Measurements from ENCODE around the gene PACSIN2.
"Not testable (repeated sequence)": the region's sequence is repeated elsewhere in the genome, so short reads cannot be mapped to it uniquely, and the experiment has no call there.

PACSIN2 gene

DNA sequence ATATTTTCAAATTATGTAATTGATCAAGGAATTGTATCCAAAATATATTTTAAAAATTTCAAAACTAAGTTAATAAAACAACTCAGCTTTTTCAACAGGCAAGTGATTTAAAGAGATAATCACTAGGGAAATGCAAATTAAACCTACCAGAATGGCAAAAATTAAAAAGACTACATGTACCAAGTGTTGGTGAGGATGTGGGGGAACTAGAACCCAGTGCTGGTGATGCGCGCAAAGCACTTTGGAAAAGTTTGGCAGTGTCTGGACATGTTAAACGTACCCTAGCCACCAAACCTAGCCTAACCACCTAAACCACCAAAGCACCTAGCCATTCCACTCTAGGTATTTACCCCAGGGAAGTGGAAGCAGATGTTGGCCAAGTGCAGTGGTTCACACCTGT lies 22.9 kb downstream of the PACSIN2 start:
- no peak for DNase-seq

DNA sequence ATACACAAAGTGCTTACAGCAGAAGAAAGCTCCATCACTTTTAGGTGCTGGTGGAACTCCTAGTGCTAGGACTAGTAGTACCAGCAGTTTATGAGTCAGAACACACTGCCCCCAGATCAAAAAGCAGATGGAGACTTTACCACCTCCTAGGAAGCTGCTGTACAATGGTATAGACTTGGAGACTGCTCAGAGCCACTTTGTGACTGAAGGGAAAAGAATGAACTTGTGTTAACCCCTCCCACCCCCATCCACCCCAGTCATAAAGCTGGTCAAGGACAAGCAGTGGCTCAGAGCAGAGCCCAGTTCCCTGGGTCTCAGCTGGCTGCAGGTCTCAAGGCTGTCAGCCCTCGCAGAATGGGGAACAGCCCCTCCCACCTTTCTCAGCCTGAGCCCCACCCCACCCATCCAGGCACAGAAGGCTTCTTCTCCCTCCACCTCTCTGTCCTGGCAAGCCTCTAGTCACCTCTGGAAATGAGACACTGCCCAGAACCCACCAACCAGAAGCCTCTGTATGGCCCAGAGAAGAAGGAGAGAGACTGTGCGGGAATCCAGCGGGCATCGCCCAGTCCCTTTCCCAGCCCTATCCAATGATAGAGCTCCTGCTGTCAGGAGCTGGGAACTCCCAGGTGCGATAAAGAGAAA lies 23.8 kb downstream of the PACSIN2 start:
- peak in 3 of 4 experiments; percentile 39 to 57 (median 52) for DNase-seq

DNA sequence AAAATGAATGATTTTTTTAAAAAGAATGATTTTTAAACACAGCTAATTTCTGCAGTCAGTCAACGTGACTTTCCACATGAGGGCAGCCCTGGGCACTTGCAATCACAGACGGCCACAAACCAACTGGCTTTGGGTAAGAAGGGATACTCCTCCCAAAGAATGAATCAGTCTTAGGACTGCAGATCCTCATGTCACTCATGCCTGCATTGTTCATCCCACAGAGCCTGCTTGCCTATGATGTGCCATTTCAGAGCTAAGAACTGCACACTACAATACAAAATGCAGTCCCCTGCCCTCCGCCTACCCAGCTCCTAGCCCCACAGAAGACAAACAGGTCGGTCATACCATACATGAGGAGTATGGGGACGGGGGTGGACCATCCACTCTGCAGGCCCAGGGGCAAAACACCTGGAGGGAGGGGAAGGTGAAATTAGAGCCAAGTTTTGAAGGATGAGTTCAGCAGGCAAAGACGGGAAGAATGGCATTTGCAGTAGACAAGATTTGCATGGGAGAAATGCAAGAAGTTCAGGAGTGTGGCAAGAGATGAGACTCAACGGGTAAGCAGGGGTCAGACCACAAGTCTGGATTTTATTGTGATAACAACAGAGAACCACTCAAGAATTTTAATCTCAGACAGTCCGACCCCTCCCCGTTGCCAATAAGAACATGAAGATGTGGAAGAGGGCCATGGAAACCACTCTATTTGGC lies 24.7 kb downstream of the PACSIN2 start:
- DNase-seq = peak; percentile 75 to 90 (median 86)

DNA sequence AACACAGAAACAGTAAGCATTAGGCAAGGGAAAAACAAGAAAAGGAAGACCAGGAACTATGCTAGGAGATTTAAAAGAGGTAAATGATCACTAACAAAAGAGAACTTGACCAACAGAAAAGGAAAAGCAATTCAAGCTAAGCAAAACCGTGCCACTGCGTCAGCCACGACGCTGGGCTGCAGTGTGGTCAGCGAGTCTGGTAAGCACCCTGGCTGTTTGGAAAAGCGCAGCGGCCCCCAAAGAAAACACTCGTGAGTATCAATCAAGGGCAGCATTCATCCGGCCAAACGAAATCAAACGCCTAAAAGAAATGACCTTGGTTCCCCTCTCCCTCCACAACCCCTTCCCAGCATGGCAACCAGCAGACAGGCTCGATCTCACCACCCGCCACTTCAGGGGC lies 28.8 kb downstream of the PACSIN2 start:
- DNase-seq = no peak

DNA sequence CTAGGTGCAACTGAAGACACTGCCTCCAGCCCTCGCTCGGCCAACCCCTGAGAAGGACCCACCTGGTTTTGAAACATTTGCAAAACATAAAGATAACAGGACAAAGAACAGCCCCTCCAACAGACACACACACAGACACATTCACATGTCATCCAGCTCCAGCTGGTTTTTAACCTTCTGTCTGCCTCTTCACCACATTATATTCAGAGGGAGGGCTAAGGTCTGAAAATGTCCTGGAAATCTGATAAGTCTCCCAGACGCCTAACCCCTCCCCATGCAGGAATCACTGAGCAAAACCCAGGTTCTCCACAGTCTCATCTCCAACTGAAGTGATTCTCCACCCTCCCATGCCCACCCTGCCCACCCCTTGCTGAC lies 29.4 kb downstream of the PACSIN2 start:
- DNase-seq = no peak

DNA sequence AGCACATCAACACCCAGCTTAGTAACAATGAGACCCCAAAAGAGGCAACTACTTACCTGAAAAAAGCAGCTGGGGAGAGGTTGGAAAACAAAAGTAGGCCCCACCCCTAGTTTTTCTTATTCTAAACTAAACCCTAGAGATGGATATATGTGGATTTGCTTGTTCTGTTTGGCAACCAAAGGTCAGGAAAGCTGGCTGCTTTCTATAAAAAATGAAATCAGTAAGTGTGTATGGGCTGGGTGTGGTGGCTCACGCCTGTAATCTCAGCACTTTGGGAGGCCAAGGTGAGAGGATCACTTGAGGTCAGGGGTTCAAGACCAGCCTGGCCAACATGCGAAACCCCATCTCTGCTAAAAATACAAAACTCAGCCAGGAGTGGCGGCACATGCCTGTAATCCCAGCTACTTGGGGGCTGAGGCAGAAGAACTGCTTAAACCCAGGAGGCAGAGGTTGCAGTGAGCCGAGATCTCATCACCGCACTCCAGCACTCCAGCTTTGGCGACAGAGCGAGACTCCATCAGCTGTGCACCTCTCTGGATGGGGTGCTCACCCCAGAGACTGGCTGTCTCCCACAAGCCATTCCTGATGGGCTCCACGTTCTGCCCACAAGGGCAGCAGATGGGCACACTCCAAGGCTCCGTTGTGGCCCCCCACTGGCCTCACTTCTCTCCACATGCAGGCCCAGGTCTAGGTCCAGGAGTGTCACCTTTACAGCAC lies 30.0 kb downstream of the PACSIN2 start:
- DNase-seq = no peak

DNA sequence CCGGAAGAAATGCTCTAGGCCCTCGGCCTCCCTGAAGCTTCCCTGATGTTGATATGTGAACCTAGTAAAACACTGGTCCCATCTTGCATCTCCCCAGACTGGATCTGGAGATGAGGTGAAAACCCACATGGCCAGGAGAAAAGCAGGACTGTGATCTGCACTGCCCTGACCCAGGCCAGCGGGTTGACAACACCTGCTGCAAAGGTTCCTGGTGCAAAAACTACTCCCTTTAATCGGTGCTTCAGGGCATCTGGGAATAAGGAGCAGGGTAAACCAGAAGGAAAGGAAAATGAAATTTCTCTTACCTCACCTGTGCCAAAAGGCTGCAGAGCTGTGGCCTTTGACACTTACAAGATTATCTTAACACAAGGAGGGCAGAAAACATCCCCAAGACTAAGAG lies 30.6 kb downstream of the PACSIN2 start:
- DNase-seq = no peak

DNA sequence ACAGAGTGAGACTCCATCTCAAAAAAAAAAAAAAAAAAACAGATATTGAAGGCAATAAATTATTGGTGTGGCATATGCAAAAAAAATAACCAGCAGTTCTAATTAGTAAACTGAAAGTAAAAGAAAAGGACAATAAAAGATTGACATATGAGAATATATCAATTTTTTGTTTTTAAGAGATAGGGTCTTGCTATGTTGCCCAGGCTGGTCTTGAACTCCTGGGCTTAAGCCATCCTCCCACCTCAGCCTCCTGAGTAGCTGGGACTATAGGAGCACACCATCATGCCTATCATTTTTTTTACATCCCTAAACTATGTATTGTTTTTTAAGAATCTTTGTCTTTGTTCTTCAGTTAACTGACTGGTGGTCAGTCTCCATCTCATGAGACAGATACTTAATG lies 31.5 kb downstream of the PACSIN2 start:
- DNase-seq = no peak

DNA sequence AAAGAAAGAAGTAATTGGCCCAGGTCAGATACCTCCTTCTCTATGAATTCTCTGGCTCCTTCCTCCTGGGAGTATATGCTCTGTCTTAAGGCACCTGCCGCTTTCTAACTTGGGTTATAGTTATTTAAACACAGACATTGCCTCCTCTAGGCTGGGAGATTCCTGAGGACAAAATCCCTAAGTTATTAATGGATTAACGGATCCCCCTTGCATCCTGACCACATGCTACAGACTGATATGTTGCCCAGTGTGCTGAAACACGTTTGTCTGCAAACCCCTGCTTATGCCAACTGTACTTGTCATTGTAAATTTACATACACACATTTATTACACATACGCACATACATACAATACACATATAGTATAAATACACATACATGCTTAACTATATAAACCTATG lies 35.3 kb downstream of the PACSIN2 start:
- DNase-seq = no peak

DNA sequence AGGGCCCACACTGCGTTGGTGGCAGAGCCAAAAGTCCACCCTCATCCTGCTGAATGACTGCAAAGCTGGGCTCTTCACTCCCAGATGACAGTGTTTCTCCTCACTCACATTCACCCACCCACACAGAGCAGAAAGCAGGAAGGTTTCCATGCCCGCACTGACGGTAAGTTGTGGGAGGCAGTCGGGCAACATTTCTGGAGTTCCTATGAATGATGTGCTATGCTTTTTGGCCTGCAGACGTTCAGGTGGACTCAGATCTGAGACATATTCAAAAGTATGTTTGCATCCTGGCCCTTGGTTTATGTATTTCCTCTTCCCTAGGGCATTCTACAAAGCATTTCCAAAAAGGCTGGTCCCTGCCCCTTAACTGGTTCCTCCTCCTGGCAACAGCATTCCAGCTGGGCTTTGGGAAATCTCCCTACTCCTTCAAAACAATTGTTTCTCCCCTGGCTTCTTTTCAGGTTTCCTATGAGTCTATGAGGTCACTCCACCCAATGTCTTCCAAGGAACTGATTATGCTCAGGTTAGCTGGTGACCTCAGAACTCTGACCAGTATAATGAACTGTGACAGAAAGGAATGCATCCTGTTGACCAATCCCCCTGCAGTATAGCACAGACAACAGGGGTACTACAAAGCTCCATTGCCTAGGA lies 36.4 kb downstream of the PACSIN2 start:
- DNase-seq = peak; percentile 44 to 73 (median 68)

DNA sequence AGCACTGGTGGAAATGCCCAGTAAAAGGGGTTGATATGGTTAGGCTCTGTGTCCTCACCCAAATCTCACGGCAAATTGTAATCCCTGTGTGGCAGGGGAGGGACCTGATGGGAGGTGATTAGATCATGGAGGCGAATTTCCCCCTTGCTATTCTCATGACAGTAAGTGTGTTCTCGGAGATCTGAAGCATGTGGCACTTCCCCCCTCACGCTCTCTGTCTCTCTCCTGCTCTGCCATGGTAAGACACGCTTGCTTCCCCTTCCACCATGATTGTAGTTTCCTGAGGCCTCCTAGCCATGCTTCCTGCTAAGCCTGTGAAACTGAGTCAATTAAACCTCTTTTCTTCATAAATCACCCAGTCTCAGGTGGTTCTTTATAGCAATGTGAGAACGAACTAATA lies 37.4 kb downstream of the PACSIN2 start:
- DNase-seq = peak; percentile 77 to 87 (median 80)

DNA sequence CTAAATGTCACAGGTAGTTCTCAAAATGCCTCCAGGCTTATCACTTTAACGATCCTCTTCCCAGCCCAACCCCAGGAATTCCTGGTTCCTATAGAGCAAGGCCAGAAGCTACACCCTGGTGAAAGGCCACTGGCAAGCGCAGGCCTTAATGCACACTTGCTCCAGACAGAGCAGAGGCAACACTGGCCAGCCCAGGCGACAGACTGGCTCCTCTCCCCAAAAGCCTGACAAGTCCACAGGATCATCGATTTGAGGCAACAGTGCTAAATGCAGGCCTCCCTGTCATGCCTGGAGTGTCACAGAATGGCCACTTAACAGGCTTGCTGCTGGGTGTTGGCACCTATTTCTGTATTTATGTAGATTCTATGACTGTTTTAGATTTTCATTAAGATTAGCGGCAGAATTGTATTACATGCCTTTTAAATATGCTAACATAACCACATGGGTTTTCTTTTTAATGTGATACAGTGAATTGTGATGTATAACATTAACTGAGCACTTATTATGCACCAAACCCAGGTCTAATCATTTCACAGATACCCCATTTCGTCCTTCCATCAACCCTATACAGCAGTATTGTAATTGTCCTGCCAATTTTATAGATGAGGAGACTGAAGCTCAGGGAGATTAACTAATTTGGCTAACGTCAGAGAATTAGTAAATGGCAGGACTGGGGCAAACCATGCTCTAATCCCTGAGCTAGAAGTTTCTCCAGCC lies 38.6 kb downstream of the PACSIN2 start:
- DNase-seq = no peak

DNA sequence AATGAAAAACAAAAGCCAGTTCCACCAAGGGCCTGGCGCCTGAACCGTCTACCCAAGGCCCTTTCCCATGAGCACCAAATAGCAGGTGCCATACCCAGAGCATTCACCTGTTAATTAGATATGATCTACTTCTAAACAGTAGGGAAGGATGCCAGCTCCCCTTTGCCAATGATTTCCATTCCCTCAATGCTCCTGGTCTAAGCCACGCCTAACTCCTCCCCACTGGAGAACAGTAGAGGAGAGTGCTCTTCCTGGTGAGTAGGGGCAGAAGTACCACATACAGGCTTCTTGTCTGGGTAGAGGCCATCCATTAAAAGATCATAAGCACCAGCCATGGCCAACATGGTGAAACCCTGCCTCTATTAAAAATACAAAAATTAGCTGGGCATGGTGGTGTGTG lies 40.7 kb downstream of the PACSIN2 start:
- DNase-seq = no peak

DNA sequence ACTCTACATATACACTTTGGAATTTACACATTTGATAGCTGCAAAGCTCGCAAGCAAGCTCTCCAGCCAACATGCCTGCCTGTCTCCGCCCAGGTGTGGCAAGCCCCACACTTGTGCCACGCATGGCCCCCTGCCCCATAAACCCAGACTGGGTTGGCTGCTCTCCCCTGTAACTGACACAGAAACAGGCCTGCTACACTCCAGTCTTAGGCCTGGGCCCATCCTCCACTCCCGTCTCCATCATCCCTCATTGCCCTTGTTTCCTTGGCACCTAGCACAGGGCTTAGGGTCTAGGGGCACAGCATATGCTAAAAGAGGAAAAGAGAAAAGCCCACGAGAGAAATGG lies 41.4 kb downstream of the PACSIN2 start:
- DNase-seq = no peak

DNA sequence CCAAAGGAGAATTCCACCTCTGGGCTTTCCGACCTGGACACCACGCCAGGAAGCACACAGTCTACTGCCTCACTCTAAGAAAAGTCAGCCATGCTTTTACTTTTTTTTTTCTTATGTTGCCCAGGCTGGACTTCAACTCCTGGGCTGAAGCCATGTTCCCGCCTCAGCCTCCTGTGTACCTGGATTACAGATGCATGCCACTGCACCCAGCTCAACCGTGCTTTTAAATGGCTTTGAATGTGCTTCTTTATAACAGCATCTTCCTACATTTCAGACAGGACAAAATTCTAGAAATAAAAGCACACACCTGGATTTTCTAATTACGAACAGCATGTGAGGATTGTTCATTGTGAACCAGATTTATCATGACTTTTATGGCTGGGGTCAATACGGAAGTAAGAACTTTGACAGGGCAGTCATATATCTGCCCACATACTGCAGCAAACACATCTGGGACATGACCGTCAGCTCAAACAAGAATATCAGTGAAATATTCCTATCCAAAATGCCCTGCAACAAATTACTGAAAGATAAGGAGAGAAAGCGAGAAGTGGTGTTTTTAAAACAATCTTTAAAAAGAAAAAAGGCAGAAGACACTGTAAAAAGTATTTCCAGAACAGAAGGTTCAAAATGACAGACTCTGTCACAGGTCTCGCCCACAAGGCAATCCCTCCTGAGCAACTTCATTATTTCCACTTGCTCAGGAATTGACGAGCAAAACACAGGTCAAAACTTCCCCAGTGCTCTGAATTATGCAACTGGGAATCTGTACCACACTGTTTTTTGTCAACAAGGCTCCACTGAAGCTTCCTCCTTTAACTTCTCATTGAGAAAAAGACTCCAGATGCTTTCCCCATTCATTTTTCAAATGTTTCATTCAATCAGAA lies 42.1 kb downstream of the PACSIN2 start:
- DNase-seq = peak; percentile 71 to 91 (median 86)

DNA sequence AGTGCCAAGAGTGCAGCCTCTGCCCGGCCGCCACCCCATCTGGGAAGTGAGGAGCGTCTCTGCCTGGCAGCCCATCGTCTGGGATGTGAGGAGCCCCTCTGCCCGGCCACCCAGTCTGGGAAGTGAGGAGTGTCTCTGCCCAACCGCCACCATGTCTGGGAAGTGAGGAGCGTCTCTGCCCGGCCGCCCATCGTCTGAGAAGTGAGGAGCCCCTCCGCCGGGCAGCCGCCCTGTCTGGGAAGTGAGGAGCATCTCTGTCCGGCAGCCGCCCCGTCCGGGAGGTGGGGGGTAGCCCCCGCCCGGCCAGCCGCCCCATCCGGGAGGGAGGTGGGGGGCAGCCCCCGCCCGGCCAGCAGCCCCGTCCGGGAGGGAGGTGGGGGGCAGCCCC lies 43.5 kb downstream of the PACSIN2 start:
- not testable (repeated sequence) for DNase-seq

DNA sequence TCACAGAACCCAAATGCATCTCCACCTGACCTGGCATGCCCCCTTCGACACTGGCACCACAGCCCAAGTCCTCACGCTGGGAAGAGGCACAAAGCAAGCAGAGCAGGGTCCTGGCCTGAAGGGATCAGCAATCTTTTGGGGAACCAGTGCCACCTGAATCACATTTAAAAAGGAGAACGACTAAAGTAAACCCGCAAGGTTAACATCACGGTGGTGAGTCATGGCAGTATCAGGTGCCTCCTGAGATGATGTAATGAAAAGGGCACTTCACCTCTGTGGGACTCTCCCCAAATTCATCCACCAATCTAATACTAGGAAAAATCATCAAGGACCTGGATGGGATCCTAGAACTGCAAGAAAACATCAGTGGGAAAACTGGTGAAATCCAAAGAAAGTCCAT lies 44.9 kb downstream of the PACSIN2 start:
- DNase-seq = no peak

DNA sequence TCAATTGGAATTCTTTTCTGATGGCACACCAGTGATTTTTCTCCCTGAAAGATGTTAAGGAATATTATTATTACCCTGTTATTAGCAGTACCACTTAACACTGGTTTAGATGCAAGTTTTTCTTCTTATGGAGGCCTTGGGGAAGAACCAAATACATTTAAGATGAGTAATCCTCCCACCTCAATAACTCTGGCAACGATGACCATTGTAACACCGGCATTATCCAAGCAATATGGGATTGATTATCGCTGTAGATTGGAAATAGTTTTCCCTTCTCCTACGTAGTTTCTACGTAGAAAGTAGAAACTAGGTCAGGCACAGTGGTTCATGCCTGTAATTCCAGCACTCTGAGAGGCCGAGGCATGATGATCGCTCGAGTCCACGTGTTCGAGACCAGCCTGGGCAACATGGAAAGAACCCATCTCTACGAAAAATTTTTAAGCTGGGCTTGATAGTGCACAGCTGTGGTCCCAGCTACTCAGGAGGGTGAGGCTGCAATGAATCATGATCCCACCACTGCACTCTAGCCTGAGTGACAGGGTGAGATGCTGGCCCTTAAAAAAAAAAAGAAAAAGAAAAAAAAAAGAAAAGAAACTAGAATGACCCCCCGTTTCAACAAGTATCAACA lies 45.5 kb downstream of the PACSIN2 start:
- no peak for DNase-seq

DNA sequence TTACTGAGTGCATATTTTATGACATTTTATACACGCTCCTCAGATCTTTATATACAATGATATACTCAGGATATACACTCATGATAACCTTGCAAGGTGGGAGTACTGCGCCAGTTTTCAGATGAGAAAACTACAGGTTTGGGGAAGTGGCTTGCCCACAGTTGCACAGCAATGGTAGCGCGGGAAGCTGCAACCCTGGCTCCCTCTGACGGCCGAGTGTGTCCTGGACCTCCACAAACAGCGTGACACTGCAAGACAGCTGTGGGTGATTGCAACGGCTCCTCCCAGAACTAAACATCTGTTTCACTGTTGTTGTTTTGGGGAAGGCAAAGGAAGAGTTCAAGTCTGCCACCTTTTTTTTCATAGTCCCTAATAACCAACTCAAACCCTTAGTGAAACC lies 47.0 kb downstream of the PACSIN2 start:
- DNase-seq = peak; percentile 81 to 92 (median 88)

DNA sequence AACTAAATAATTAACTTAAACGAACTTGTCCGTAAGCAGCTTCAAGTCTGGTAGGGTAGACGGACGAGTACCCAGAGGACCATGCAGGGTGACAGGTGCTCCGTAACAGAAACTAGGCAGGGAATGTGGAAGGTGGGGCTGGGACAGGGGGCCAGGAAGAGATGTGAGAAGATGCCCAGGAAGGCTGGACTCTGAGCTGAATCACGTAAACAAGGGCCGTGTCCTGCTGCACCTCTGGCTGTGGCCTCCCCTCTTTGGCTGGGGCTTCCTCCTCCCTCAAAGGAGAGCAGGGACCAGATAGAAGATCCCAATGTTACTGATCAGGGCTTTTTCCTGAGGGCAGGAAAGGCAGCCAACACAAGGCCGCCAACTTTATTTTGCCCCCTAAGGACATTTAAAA lies 47.9 kb downstream of the PACSIN2 start:
- no peak for DNase-seq

DNA sequence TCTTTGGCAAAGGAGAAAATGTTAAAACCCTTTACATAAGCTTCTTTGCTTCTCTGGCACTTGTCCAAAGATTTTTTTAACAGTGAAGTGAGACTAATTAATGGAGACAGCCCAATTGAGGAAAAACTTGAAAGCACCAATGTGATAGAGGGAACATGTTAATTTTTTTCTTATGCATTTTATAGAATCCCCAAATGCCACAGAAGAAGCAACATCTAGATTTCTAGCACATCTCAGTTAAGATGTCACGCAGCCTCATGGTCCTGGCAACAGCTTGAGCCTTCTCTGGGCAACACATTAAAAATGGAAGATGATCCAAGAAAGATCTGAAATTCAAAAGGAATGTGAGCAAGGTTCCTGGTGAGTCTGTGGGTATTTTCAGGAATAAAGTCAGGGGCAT lies 48.5 kb downstream of the PACSIN2 start:
- DNase-seq = no peak
